HFF-Myc (cell line): ENCODE measurements around the gene BABAM2.

Experiments
- DNase-seq: peaks from one replicate; pipeline ENCODE4 v3.0.0-alpha.2; 2011; ENCODE audit warnings: low read depth; ENCODE audit errors: extremely low read depth
- H3K4me3 ChIP-seq: replicated peaks from 2 replicates; pipeline ENCODE4 v1.5.1; 2011; ENCODE audit warnings: low read depth, mild to moderate bottlenecking, control low read depth, low read length
- TF ChIP-seq, protein P1 (sequence below): IDR thresholded peaks from 2 replicates; pipeline ENCODE4 v1.5.1; 2012; ENCODE audit warnings: mild to moderate bottlenecking, low read depth, low read length, control low read depth; ENCODE audit errors: missing control alignments

The BABAM2 gene

DNA sequence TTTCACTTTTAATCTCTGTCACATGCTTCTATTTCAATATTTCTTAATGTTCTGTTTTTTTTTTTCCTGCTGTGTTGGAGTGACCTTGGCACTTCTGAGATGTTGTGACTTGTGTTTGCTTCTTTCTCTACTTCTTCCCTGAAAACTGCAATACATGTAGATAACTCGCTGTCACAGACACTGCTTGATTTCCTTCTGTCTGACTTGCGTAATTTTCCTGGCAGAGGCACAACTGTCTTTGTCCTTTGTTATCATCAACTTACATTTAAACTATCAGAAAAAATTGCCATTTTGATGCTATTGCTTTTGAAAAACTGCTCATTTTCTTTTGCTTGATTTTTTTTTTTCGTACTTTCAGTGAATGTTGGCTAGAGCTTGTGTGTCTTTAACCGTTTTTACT, 69.0 kb downstream of the BABAM2 start:
- TF ChIP-seq, protein P1, sequence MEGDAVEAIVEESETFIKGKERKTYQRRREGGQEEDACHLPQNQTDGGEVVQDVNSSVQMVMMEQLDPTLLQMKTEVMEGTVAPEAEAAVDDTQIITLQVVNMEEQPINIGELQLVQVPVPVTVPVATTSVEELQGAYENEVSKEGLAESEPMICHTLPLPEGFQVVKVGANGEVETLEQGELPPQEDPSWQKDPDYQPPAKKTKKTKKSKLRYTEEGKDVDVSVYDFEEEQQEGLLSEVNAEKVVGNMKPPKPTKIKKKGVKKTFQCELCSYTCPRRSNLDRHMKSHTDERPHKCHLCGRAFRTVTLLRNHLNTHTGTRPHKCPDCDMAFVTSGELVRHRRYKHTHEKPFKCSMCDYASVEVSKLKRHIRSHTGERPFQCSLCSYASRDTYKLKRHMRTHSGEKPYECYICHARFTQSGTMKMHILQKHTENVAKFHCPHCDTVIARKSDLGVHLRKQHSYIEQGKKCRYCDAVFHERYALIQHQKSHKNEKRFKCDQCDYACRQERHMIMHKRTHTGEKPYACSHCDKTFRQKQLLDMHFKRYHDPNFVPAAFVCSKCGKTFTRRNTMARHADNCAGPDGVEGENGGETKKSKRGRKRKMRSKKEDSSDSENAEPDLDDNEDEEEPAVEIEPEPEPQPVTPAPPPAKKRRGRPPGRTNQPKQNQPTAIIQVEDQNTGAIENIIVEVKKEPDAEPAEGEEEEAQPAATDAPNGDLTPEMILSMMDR: no peak
- no peak for DNase-seq

GRCh38 chr2:27960237-27960912, 69.8 kb downstream of the BABAM2 start:
- TF ChIP-seq, protein P1: no peak
- peak; percentile 50 for DNase-seq
- no peak overlapping the region for H3K4me3 ChIP-seq

More for the DNA sequence above, 69.0 kb downstream of the BABAM2 start:
- no peak overlapping the region for H3K4me3 ChIP-seq

- TF ChIP-seq, protein P1: no peak
- no peak for DNase-seq
- no peak overlapping the region for H3K4me3 ChIP-seq
Measured at GRCh38 chr2:27962006-27962405, 71.5 kb downstream of the BABAM2 start.

DNA sequence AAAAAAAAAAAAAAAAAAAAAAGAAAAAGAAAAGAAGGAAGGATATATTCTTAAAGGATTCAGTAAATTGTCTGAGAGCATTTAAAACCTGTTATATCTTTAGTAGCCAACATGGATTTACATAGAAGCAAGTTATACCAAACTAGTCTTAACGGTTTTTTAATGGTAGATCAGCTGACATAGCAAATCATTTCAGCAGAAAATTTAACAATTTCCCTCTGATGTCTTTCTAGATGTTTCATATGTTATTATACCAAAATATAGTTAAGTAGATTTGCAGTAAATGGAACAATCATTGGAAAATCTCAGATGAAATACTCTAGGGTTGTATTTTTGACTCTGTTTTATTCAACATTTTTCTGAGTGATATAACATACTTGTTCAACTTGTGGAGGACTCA, 72.9 kb downstream of the BABAM2 start:
- no peak for DNase-seq
- no peak overlapping the region for H3K4me3 ChIP-seq
- TF ChIP-seq, protein P1: no peak

GRCh38 chr2:27964067-27964466, 73.5 kb downstream of the BABAM2 start:
- TF ChIP-seq, protein P1: no peak
- H3K4me3 ChIP-seq: no peak overlapping the region
- DNase-seq: no peak

GRCh38 chr2:27965841-27966240, 75.3 kb downstream of the BABAM2 start:
- H3K4me3 ChIP-seq: no peak overlapping the region
- no peak for DNase-seq
- TF ChIP-seq, protein P1: no peak

DNA sequence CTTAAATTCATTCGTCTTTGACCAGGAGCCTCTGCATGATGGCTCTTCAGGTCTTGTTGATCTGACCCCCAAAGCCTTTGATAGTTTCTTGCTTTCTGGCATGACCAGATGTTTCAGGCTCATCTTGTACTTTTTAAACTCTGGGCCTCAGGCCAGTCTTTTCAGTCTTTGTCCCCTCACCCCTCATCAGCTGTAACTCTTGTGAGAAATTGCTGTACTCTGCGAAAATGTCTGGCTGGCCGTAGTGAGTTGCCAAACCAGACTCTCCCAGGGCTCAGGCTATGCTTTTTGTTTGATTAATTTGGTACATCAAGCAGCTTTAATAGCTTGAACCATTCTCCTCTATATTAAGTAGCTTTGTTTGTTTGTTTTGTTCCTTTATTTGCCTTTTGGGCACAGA, 75.9 kb downstream of the BABAM2 start:
- TF ChIP-seq, protein P1: no peak
- H3K4me3 ChIP-seq: no peak overlapping the region
- DNase-seq: no peak
